Thoracic aorta (tissue), 2 donors: ENCODE data around the gene VDAC1. TPM values are rescaled to one million over a fixed set of nuclear protein-coding genes. Genes with fewer than 3 reads are reported as not detected.

Experiments used
- ATAC-seq: fragments of 150-250 bp; one replicate; pipeline ENCODE4 v1.8.0; 2017; ENCODE audit warnings: low read depth; ENCODE audit not compliant: insufficient number of reproducible peaks, low FRiP score
- DNase-seq: peaks from one replicate; pipeline ENCODE4 v3.0.0-alpha.2; 2020; ENCODE audit warnings: low spot score
- H3K27ac ChIP-seq, 2 donors: fragments of 200-600 bp; sonication (generic); 1 replicate in 1 of 2; 2 replicates in 1 of 2; pipeline ENCODE4 v1.5.1; 2016; ENCODE audit warnings: mild to moderate bottlenecking in 2 of 2, moderate library complexity in 2 of 2
- H3K27me3 ChIP-seq: fragments of 200-600 bp; sonication (generic); replicated peaks from 2 replicates; pipeline ENCODE4 v1.6.0; 2016; ENCODE audit warnings: mild to moderate bottlenecking; ENCODE audit not compliant: insufficient read depth
- H3K36me3 ChIP-seq: fragments of 200-600 bp; sonication (generic); one replicate; pipeline ENCODE4 v1.5.1; 2016
- H3K4me1 ChIP-seq, 2 donors: fragments of 200-600 bp; sonication (generic); 1 replicate in 1 of 2; 2 replicates in 1 of 2; pipeline versions ENCODE4 v1.5.1 to v1.6.0; 2016; ENCODE audit warnings: low read depth in 2 of 2, mild to moderate bottlenecking in 1 of 2; ENCODE audit not compliant: control insufficient read depth in 1 of 2
- H3K4me3 ChIP-seq: fragments of 200-600 bp; sonication (generic); 2 replicates; pipeline ENCODE4 v1.5.1; 2016; ENCODE audit warnings: mild to moderate bottlenecking
- H3K9me3 ChIP-seq: fragments of 200-600 bp; sonication (generic); 2 replicates; pipeline ENCODE4 v1.5.1; 2016
- CTCF ChIP-seq: fragments of 200-600 bp; sonication (generic); IDR thresholded peaks from one replicate; pipeline ENCODE4 v1.5.1; 2019; ENCODE audit warnings: antibody characterized with exemption
- total RNA-seq, 2 donors: library from RNA; depleted of rRNA; stranded (reverse); fragments of >200 nt; gene quantifications; one replicate each; pipeline versions ENCODE4 v1.1.0 to v1.2.3, GENCODE V29; 2016

VDAC1 gene
- total RNA-seq, 2 donors from 2014 or later = 77.0 to 112 TPM

- H3K4me3 ChIP-seq = no peak overlapping the region
- no peaks in the 10 kb centered on the region for H3K9me3 ChIP-seq
- H3K27me3 ChIP-seq = no peaks in the 10 kb centered on the region
- TF ChIP-seq CTCF = no peak
- peaks cover 65% of the 10 kb centered on the region for H3K36me3 ChIP-seq
- H3K4me1 ChIP-seq = no peaks in the 10 kb centered on the region
- no peak for DNase-seq
- no peak overlapping the region for H3K27ac ChIP-seq
- no peak for ATAC-seq
Observed at GRCh38 chr5:133985540-133986180, 19.1 kb downstream of the VDAC1 start.

- Histone ChIP-seq H3K36me3 (peaks cover 48% of the 10 kb centered on the region), H3K27me3 (no peaks in the 10 kb centered on the region), H3K9me3 (no peaks in the 10 kb centered on the region), H3K4me1 (no peaks in the 10 kb centered on the region), H3K4me3 (no peak overlapping the region), H3K27ac (no peak overlapping the region)
- ATAC-seq (no peak), DNase-seq (no peak)
- TF ChIP-seq CTCF = no peak
Observed at GRCh38 chr5:133983674-133984073, 21.1 kb downstream of the VDAC1 start.

- Histone ChIP-seq H3K27me3 (no peaks in the 10 kb centered on the region), H3K27ac (no peak overlapping the region), H3K4me1 (no peaks in the 10 kb centered on the region), H3K36me3 (peaks cover 45% of the 10 kb centered on the region), H3K4me3 (no peak overlapping the region), H3K9me3 (no peaks in the 10 kb centered on the region)
- ATAC-seq (no peak), DNase-seq (no peak)
- no peak for TF ChIP-seq CTCF
Observed at GRCh38 chr5:133981714-133982113, 23.1 kb downstream of the VDAC1 start.

- no peak for TF ChIP-seq CTCF
- Histone ChIP-seq H3K36me3 (peaks cover 47% of the 10 kb centered on the region), H3K27me3 (no peaks in the 10 kb centered on the region), H3K27ac (no peak overlapping the region), H3K9me3 (no peaks in the 10 kb centered on the region), H3K4me3 (no peak overlapping the region), H3K4me1 (no peaks in the 10 kb centered on the region)
- ATAC-seq (no peak), DNase-seq (no peak)
Observed at GRCh38 chr5:133980652-133981051, 24.1 kb downstream of the VDAC1 start.

- ATAC-seq = no peak
- H3K36me3 ChIP-seq = peaks cover 51% of the 10 kb centered on the region
- H3K4me3 ChIP-seq = no peak overlapping the region
- no peaks in the 10 kb centered on the region for H3K4me1 ChIP-seq
- H3K27ac ChIP-seq = no peak overlapping the region
- H3K9me3 ChIP-seq = no peaks in the 10 kb centered on the region
- no peak for DNase-seq
- no peak for TF ChIP-seq CTCF
- H3K27me3 ChIP-seq = no peaks in the 10 kb centered on the region
Observed at GRCh38 chr5:133978943-133979342, 25.8 kb downstream of the VDAC1 start.
